GM10248 (cell line): Measurements from ENCODE around the gene DDX10.

ENCODE experiments used
- CTCF ChIA-PET: fragments of 300-600 bp; sonication (Branson Sonifier 250); formaldehyde crosslinking; extraction: SDS; loops from one replicate; lab custom pipeline; 2021; ENCODE audit warnings: antibody characterized with exemption; lab: Yijun Ruan, JAX
- POLR2A ChIA-PET: fragments of 350-650 bp; sonication (Branson Sonifier 250); formaldehyde crosslinking; extraction: SDS; loops from one replicate; lab custom pipeline; 2020; ENCODE audit warnings: antibody characterized with exemption; lab: Yijun Ruan, JAX
- DNase-seq: peaks from one replicate; pipeline ENCODE4 v3.0.0; 2012; ENCODE audit errors: extremely low spot score
- CTCF ChIP-seq: IDR thresholded peaks from 2 replicates; pipeline ENCODE4 v1.5.1; 2012; ENCODE audit warnings: mild to moderate bottlenecking, low read depth; ENCODE audit errors: extremely low read depth, missing control alignments, control extremely low read depth

Gene DDX10

GRCh38 chr11:108984523-108984922 is 319.7 kb downstream of the DDX10 start:
- POLR2A ChIA-PET, result no interaction called here
- CTCF ChIA-PET, result no interaction called here
- no peak for DNase-seq
- no peak for TF ChIP-seq CTCF

- CTCF ChIA-PET, result no interaction called here
These were observed 320.5 kb downstream of the DDX10 start for GRCh38 chr11:108985236-108985944.

GRCh38 chr11:108985945-108986279 is 321.0 kb downstream of the DDX10 start:
- no peak for DNase-seq
- CTCF ChIA-PET, result no interaction called here
- POLR2A ChIA-PET, result no interaction called here
- no peak for TF ChIP-seq CTCF

More at GRCh38 chr11:108985236-108985944, 320.5 kb downstream of the DDX10 start:
- POLR2A ChIA-PET, result no interaction called here
- no peak for TF ChIP-seq CTCF
- DNase-seq, result no peak
